Uterus (tissue), 4 donors: ENCODE measurements around the gene MTCL1. TPM values are rescaled to one million over a fixed set of nuclear protein-coding genes. Genes with fewer than 3 reads are reported as not detected.

Experiments used
- DNase-seq, 2 donors: peaks; one replicate each; pipeline ENCODE4 v3.0.0-alpha.2; 2019 to 2020
- H3K27ac ChIP-seq, 2 donors: fragments of 200-600 bp; sonication (generic); 1 replicate in 1 of 2; 2 replicates in 1 of 2; pipeline ENCODE4 v1.5.1; 2016 to 2018
- H3K27me3 ChIP-seq, 2 donors: fragments of 200-600 bp; sonication (generic); one replicate each; pipeline ENCODE4 v1.5.1; 2018 to 2019; ENCODE audit warnings: control low read depth in 1 of 2
- H3K36me3 ChIP-seq, 2 donors: fragments of 200-600 bp; sonication (generic); one replicate each; pipeline ENCODE4 v1.5.1; 2019; ENCODE audit warnings: control low read depth in 1 of 2
- H3K4me1 ChIP-seq, 2 donors: fragments of 200-600 bp; sonication (generic); one replicate each; pipeline ENCODE4 v1.5.1; 2018 to 2019; ENCODE audit warnings: control low read depth in 1 of 2
- H3K4me3 ChIP-seq, 2 donors: fragments of 200-600 bp; sonication (generic); 1 replicate in 1 of 2; 2 replicates in 1 of 2; pipeline ENCODE4 v1.5.1; 2018 to 2019; ENCODE audit warnings: mild to moderate bottlenecking in 1 of 2
- H3K9me3 ChIP-seq, 2 donors: fragments of 200-600 bp; sonication (generic); one replicate each; pipeline ENCODE4 v1.5.1; 2019; ENCODE audit warnings: control low read depth in 1 of 2
- CTCF ChIP-seq, 4 experiments: fragments of 200-600 bp in 2 of 4; fragments of 450-650 bp in 2 of 4; sonication (generic) in 2 of 4; IDR thresholded peaks; one replicate each; pipeline ENCODE4 v1.5.1; 2016 to 2019; ENCODE audit warnings: antibody characterized with exemption in 4 of 4, mild to moderate bottlenecking in 2 of 4, moderate library complexity in 1 of 4
- POLR2A ChIP-seq, 2 donors: fragments of 450-650 bp; IDR thresholded peaks; one replicate each; pipeline ENCODE4 v1.6.1; 2016; ENCODE audit warnings: antibody characterized with exemption in 2 of 2, mild to moderate bottlenecking in 1 of 2, moderate library complexity in 1 of 2
- intact Hi-C: fragments of 100-400 bp; cut with DNase I; formaldehyde crosslinking; loops from one replicate; pipeline ENCODE4 v1.15.1; 2023; ENCODE audit warnings: low total_unique reads
- small RNA-seq: library from RNA; depleted of rRNA; stranded (forward); fragments of <200 nt; gene quantifications from one replicate; pipeline ENCODE3, GENCODE V24; 2016
- total RNA-seq, 4 donors: library from RNA; depleted of rRNA in 3 of 4; stranded (reverse); fragments of >200 nt in 3 of 4; gene quantifications; one replicate each; pipeline versions ENCODE4 v1.1.0 to v1.2.4, GENCODE V29; 2014 to 2023
- donor health status: DM: yes; HTN: yes; CAD: no.

Gene MTCL1
- total RNA-seq, 4 donors from 2014 or later: 8.8 to 25.9 (median 11.0) TPM; not detected in 1

- H3K4me3 ChIP-seq: no peak overlapping the region
- no peaks in the 10 kb centered on the region for H3K27me3 ChIP-seq
- TF ChIP-seq POLR2A (IDR thresholded peaks at IDR 0.05) (no peak), CTCF (IDR thresholded peaks at IDR 0.05) (no peak)
- DNase-seq: no peak
- no peaks in the 10 kb centered on the region for H3K4me1 ChIP-seq
- no peak overlapping the region for H3K27ac ChIP-seq
- intact Hi-C loops: no loop called here
- H3K36me3 ChIP-seq: no peaks in the 10 kb centered on the region
- H3K9me3 ChIP-seq: no peaks in the 10 kb centered on the region
Measured at GRCh38 chr18:8881103-8881502, 175.7 kb downstream of the MTCL1 start.

Small RNAs within 50 kb of the gene (small RNA-seq; reads per million reads assigned to genes)
- not detected for gene RF00019

Other genes with a start within 250 kb of the MTCL1 start
- gene RAB12, start 96.1 kb upstream of the MTCL1 start, total RNA-seq: 10 to 100 TPM; 37.9 to 85.8 (median 50.4) TPM